ENCODE data around the gene PIGT. TPM values are rescaled to one million over a fixed set of nuclear protein-coding genes. Genes with fewer than 3 reads are reported as not detected.

PIGT gene
- total RNA-seq, 4 donors from 2014 or later: 54.6 to 82.8 (median 69.7) TPM

GRCh38 chr20:45408646-45409213, 7.2 kb upstream of the PIGT start:
- no peak for TF ChIP-seq CTCF (IDR thresholded peaks at IDR 0.05)
- TF ChIP-seq EP300 (IDR thresholded peaks at IDR 0.05): no peak
- no peak for TF ChIP-seq POLR2A (IDR thresholded peaks at IDR 0.05)
- H3K27me3 ChIP-seq: no peaks in the 10 kb centered on the region
- 62 to 63% methylated on average over 7 of the region's 7 CpGs for WGBS, 2 donors
- no peak for DNase-seq (ENCODE audit: low spot score in 2 of 2)
- H3K27ac ChIP-seq: peak overlapping the region in 3 of 4 donors; percentile 94 to 97 (median 95)
- H3K4me1 ChIP-seq: peaks cover 0 to 32% (median 12%) of the 10 kb centered on the region in 4 donors
- peaks cover 0 to 37% (median 0%) of the 10 kb centered on the region in 3 donors for H3K36me3 ChIP-seq
- H3K9me3 ChIP-seq: no peaks in the 10 kb centered on the region
- H3K4me3 ChIP-seq: peak overlapping the region in 1 of 4 donors; percentile 92

- H3K27me3 ChIP-seq: no peaks in the 10 kb centered on the region
- H3K4me3 ChIP-seq: no peak overlapping the region
- TF ChIP-seq POLR2A (IDR thresholded peaks at IDR 0.05) (no peak), CTCF (IDR thresholded peaks at IDR 0.05) (no peak), EP300 (IDR thresholded peaks at IDR 0.05) (no peak)
- peaks cover 0 to 32% (median 12%) of the 10 kb centered on the region in 4 donors for H3K4me1 ChIP-seq
- peaks cover 0 to 37% (median 0%) of the 10 kb centered on the region in 3 donors for H3K36me3 ChIP-seq
- WGBS, 2 donors: 87% methylated on average over 7 of the region's 7 CpGs
- no peak for DNase-seq (ENCODE audit: low spot score in 2 of 2)
- H3K27ac ChIP-seq: no peak overlapping the region
- no peaks in the 10 kb centered on the region for H3K9me3 ChIP-seq
Observed at GRCh38 chr20:45409521-45410272, 6.2 kb upstream of the PIGT start.

GRCh38 chr20:45410887-45411286, 5.1 kb upstream of the PIGT start:
- H3K36me3 ChIP-seq: peaks cover 0 to 37% (median 0%) of the 10 kb centered on the region in 3 donors
- H3K27ac ChIP-seq: no peak overlapping the region
- TF ChIP-seq EP300 (IDR thresholded peaks at IDR 0.05) (no peak), POLR2A (IDR thresholded peaks at IDR 0.05) (no peak), CTCF (IDR thresholded peaks at IDR 0.05) (no peak)
- DNase-seq (ENCODE audit: low spot score in 2 of 2): no peak
- no peak overlapping the region for H3K4me3 ChIP-seq
- H3K9me3 ChIP-seq: no peaks in the 10 kb centered on the region
- peaks cover 0 to 31% (median 11%) of the 10 kb centered on the region in 4 donors for H3K4me1 ChIP-seq
- 51 to 57% methylated on average over 8 of the region's 8 CpGs for WGBS, 2 donors
- no peaks in the 10 kb centered on the region for H3K27me3 ChIP-seq

GRCh38 chr20:45412653-45413052, 3.3 kb upstream of the PIGT start:
- H3K9me3 ChIP-seq: no peaks in the 10 kb centered on the region
- 57 to 60% methylated on average over 5 of the region's 5 CpGs for WGBS, 2 donors
- peaks cover 0 to 37% (median 14%) of the 10 kb centered on the region in 4 donors for H3K4me1 ChIP-seq
- H3K4me3 ChIP-seq: no peak overlapping the region
- H3K27ac ChIP-seq: no peak overlapping the region
- TF ChIP-seq EP300 (IDR thresholded peaks at IDR 0.05) (no peak), CTCF (IDR thresholded peaks at IDR 0.05) (no peak), POLR2A (IDR thresholded peaks at IDR 0.05) (no peak)
- no peak for DNase-seq (ENCODE audit: low spot score in 2 of 2)
- H3K36me3 ChIP-seq: peaks cover 0 to 37% (median 0%) of the 10 kb centered on the region in 3 donors
- no peaks in the 10 kb centered on the region for H3K27me3 ChIP-seq

- TF ChIP-seq POLR2A (IDR thresholded peaks at IDR 0.05) (no peak), CTCF (IDR thresholded peaks at IDR 0.05) (no peak), EP300 (IDR thresholded peaks at IDR 0.05) (no peak)
- Histone ChIP-seq H3K36me3 (peaks cover 0 to 38% (median 0%) of the 10 kb centered on the region in 3 donors), H3K9me3 (no peaks in the 10 kb centered on the region), H3K27ac (no peak overlapping the region), H3K27me3 (no peaks in the 10 kb centered on the region), H3K4me1 (peaks cover 0 to 36% (median 11%) of the 10 kb centered on the region in 4 donors), H3K4me3 (no peak overlapping the region)
- DNase-seq (ENCODE audit: low spot score in 2 of 2): no peak
- 72 to 75% methylated on average over 3 of the region's 3 CpGs for WGBS, 2 donors
Observed at GRCh38 chr20:45413479-45413878, 2.5 kb upstream of the PIGT start.
